Mucosa of descending colon (tissue), 3 donors: Measurements from ENCODE around the gene MGAT5. TPM values are rescaled to one million over a fixed set of nuclear protein-coding genes. Genes with fewer than 3 reads are reported as not detected.

Source experiments
- ATAC-seq: fragments of 200-7000 bp; cut with Tn5 transposase; one replicate; pipeline ENCODE4 v1.9.1; 2020; ENCODE audit warnings: mild to moderate bottlenecking, moderate library complexity
- DNase-seq, 3 donors: peaks; one replicate each; pipeline ENCODE4 v3.0.0-alpha.2; 2020
- H3K36me3 ChIP-seq: fragments of 200-600 bp; one replicate; pipeline ENCODE4 v1.8.0; 2021; ENCODE audit warnings: low read depth, mild to moderate bottlenecking
- H3K4me1 ChIP-seq: fragments of 200-600 bp; one replicate; pipeline ENCODE4 v1.8.0; 2021; ENCODE audit warnings: low read depth, mild to moderate bottlenecking
- H3K4me3 ChIP-seq: fragments of 200-600 bp; one replicate; pipeline ENCODE4 v1.8.0; 2021; ENCODE audit warnings: mild to moderate bottlenecking
- H3K9me3 ChIP-seq: fragments of 200-600 bp; one replicate; pipeline ENCODE4 v1.8.0; 2021; ENCODE audit warnings: mild to moderate bottlenecking
- intact Hi-C, 2 donors: fragments of 100-400 bp; cut with DNase I in 1 of 2; cut with micrococcal nuclease in 1 of 2; formaldehyde crosslinking; loops; one replicate each; pipeline versions ENCODE4 v1.11.0 to v1.11.1; 2022; cut with DNase I, micrococcal nuclease
- total RNA-seq, 3 donors: library from RNA; stranded (reverse); fragmentation: NEBNext Ultra II Directional in 2 of 3; extraction: Animal tissue kit (Norgen Biotek cat#: 25700) in 2 of 3; gene quantifications; one replicate each; pipeline versions ENCODE4 v1.2.1 to v1.2.4, GENCODE V29; 2021 to 2023
- TF ChIP-seq, protein P1 (sequence below): fragments of 200-600 bp; IDR thresholded peaks from one replicate; pipeline ENCODE4 v1.8.0; 2022; ENCODE audit warnings: antibody characterized with exemption, mild to moderate bottlenecking
- donor health status: DM: no; HTN: no; CAD: no; lungs with moderate emphysema.
- donor health status: DM: no; HTN: no; CAD: no.
- donor health status: DM: no; HTN: yes; CAD: no.

The MGAT5 gene
- total RNA-seq, 3 donors from 2014 or later: 56.5 to 75.5 (median 69.7) TPM

DNA sequence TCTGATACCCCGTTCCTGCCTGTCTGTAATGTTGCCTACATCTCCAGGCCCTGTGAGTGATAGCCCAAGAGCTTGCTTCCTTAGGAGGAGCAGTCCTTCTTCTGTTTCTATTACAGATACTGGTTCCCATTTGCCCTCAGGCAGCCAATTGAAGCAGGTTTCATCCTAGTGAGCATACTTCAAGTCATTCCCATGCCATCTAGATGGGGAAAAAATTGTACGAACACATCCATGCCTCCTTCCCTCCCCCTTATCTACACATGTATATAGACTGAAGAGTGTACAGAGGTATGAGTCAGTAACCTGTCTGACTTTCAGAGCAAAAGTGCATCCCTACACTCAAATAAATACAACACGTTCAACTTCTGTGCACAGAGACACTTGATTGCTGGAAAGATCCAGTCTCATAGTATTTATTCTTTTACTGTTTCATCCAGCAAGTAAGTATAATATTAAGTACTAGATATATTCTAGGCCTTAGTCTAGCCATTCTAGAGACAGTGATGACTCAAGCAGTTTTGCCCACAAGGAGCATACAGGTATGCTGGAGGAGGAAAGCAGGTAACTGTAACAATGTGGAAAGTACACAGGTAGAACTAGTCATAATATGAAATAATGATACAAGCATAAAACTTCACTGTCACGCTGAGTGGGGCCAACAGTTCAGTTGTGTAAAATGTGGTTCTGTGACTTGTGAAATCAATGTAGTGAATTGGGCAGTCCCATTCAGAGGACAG lies 153.4 kb downstream of the MGAT5 start:
- ATAC-seq: no peak
- H3K4me1 ChIP-seq: peaks cover 9% of the 10 kb centered on the region
- intact Hi-C loops: no loop called here
- no peak for DNase-seq
- no peaks in the 10 kb centered on the region for H3K9me3 ChIP-seq
- H3K36me3 ChIP-seq: no peaks in the 10 kb centered on the region
- TF ChIP-seq, protein P1, sequence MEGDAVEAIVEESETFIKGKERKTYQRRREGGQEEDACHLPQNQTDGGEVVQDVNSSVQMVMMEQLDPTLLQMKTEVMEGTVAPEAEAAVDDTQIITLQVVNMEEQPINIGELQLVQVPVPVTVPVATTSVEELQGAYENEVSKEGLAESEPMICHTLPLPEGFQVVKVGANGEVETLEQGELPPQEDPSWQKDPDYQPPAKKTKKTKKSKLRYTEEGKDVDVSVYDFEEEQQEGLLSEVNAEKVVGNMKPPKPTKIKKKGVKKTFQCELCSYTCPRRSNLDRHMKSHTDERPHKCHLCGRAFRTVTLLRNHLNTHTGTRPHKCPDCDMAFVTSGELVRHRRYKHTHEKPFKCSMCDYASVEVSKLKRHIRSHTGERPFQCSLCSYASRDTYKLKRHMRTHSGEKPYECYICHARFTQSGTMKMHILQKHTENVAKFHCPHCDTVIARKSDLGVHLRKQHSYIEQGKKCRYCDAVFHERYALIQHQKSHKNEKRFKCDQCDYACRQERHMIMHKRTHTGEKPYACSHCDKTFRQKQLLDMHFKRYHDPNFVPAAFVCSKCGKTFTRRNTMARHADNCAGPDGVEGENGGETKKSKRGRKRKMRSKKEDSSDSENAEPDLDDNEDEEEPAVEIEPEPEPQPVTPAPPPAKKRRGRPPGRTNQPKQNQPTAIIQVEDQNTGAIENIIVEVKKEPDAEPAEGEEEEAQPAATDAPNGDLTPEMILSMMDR: no peak
- H3K4me3 ChIP-seq: no peak overlapping the region

DNA sequence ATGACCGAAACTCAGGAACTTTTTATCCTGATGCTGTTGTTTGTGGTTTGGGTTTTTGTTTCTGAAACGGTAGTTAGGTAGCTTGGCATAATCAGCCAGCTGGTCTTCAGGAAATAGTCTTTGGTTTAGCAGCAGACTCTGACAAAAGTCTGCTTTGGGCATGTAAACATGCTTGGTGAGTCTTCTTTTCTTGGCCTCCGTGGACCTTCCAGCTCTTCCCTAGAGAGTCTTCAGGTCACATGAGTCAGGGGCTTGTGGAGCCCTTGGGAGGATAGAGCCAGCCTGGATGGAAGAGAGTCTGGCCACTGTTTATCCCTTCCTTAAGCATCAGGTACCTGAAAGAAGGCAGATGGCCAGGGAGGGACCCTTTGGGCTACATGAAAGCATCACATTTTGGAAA lies 154.5 kb downstream of the MGAT5 start:
- no peak for DNase-seq
- TF ChIP-seq, protein P1: no peak
- Histone ChIP-seq H3K9me3 (no peaks in the 10 kb centered on the region), H3K4me3 (no peak overlapping the region), H3K4me1 (peaks cover 9% of the 10 kb centered on the region), H3K36me3 (no peaks in the 10 kb centered on the region)
- ATAC-seq: no peak
- intact Hi-C loops: no loop called here

DNA sequence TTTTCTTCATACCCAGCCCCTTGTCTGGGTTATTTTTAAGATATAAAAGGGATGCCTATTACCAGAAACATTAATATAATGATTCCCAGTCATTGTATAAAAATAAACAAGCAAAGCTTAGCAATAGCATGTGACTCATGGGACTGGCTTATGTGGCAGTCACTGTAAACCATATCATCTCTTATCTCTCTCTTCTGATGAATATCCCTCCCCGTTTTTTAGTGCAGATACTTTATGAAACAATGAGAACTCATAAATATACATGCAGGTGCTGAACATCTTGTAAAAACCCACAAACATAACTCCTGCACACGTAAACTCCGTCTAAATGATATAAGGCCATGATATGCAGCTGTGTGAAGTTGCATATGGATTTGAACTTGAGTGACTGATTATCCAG lies 154.9 kb downstream of the MGAT5 start:
- H3K9me3 ChIP-seq: no peaks in the 10 kb centered on the region

DNA sequence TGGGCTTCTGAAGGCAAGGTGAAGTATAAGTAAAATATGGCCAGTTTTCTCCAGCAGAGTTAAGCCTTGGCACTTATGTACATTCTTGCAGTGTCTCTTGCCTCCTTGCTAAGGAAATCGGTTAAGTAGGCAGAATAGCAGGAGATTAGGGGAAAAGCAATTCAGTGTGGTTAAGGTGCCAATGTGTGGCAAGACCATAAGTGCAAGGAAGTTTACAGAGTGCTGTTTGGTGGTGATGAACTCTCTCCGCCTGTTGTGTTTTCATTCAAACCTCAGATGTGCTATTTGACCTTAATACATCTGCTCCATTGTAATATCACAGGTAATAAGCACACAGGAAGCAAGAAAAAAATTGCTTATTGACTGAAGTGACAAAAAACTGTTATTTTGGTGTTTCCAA lies 156.1 kb downstream of the MGAT5 start:
- intact Hi-C loops: loop anchor here (5.0 kb wide), 1 partner anchor 293 kb away; no protein-coding TSS in a partner anchor
- H3K4me1 ChIP-seq: peaks cover 15% of the 10 kb centered on the region
- TF ChIP-seq, protein P1: no peak

More for the DNA sequence above, 154.9 kb downstream of the MGAT5 start:
- DNase-seq (no peak), ATAC-seq (no peak)
- no peak overlapping the region for H3K4me3 ChIP-seq
- TF ChIP-seq, protein P1: no peak
- intact Hi-C loops: no loop called here
- peaks cover 13% of the 10 kb centered on the region for H3K4me1 ChIP-seq
- H3K36me3 ChIP-seq: no peaks in the 10 kb centered on the region

DNA sequence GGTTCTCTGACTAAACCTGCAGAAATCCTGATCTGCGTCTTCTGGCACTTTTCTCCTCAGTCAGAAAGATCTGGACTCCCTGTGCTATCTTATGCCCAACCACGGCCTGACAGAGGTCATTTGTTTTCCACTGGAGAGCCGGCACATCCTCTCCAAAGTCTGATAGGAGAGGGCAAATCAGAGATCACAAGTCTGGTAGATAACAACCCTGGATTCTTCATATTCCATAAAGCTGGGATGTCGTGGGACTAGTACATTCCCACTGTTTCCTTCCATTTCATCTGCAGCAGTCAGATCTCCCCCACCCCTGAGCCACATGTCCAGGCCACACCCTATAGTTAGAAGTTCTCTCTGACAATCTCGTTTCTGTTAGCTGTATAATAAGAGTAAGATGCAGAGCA lies 157.0 kb downstream of the MGAT5 start:
- Histone ChIP-seq H3K4me3 (no peak overlapping the region), H3K9me3 (no peaks in the 10 kb centered on the region), H3K36me3 (no peaks in the 10 kb centered on the region), H3K4me1 (peaks cover 15% of the 10 kb centered on the region)
- intact Hi-C loops: loop anchor here (5.0 kb wide), 1 partner anchor 294 kb away; no protein-coding TSS in a partner anchor
- TF ChIP-seq, protein P1: no peak
- ATAC-seq (peak; percentile 64), DNase-seq (no peak)

More for the DNA sequence above, 156.1 kb downstream of the MGAT5 start:
- no peak for DNase-seq
- no peak overlapping the region for H3K4me3 ChIP-seq
- H3K36me3 ChIP-seq: no peaks in the 10 kb centered on the region
- no peaks in the 10 kb centered on the region for H3K9me3 ChIP-seq
- no peak for ATAC-seq
